K562 (cell line): ENCODE data around the gene EPN2.
"Not testable (repeated sequence)": the region's sequence is repeated elsewhere in the genome, so short reads cannot be mapped to it uniquely, and the experiment has no call there.

Source experiments
- CREBBP ChIP-seq: IDR thresholded peaks from one replicate; pipeline ENCODE4 v1.6.1; 2012; ENCODE audit warnings: low read depth, mild to moderate bottlenecking, control low read depth, inconsistent platforms, low read length
- GTF2E2 ChIP-seq: fragments of 200-800 bp; sonication (Bioruptor generic); IDR thresholded peaks from 2 replicates; pipeline ENCODE4 v1.6.1; 2016; ENCODE audit warnings: missing genetic modification characterization, missing compliant biosample characterization
- POLR2AphosphoS2 ChIP-seq: IDR thresholded peaks from 2 replicates; pipeline ENCODE4 v1.6.1; 2012; ENCODE audit warnings: low read length, improper control_type of control experiment
- SMARCE1 ChIP-seq: fragments of 450-650 bp; IDR thresholded peaks from 2 replicates; pipeline ENCODE4 v1.7.1; 2016; ENCODE audit warnings: mild to moderate bottlenecking
- SP1 ChIP-seq: sonication (generic); formaldehyde crosslinking; IDR thresholded peaks from 2 replicates; pipeline ENCODE4 v1.8.1; 2022; ENCODE audit warnings: mild to moderate bottlenecking, missing genetic modification reagents
- ZNF644 ChIP-seq: fragments of 200-800 bp; sonication (Bioruptor generic); IDR thresholded peaks from 2 replicates; pipeline ENCODE4 v1.6.1; 2016; ENCODE audit warnings: low read depth, missing genetic modification characterization, missing compliant biosample characterization
- TF ChIP-seq, protein P1 (sequence below): fragments of 450-650 bp; IDR thresholded peaks from 2 replicates; pipeline ENCODE4 v1.6.1; 2017; ENCODE audit warnings: mild to moderate bottlenecking, moderate library complexity

DNA sequence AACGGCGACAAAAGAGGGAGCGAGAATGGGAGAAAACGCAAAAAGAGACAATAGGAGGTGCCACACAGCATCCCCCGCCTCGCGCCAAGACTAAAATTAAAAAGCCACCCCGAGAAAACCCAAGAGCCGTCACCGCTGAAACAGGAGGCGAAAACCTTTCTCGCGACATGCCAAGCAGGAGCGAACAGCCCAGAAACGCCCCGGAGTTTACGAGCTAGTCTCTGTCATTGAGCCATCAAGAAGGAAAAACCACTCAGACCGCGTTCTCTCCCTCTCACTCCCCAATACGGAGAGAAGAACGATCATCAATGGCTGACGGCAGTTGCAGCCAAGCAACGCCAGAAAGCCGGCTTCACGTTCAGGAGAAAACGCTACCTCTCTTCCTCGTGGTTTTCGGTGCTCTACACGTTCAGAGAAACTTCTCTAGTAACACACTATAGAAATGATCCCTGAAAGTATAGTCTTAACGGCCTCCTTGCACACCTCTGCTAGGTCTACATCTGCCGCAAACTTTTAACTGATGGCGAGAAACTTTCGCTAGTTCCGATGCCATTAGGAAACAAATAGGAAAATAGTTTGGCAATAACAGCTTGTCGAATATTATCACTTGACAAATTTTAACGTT lies 47.3 kb upstream of the EPN2 start:
- not testable (repeated sequence) for TF ChIP-seq SP1; POLR2AphosphoS2; GTF2E2 (tag); SMARCE1; CREBBP; ZNF644 (tag)
- TF ChIP-seq, protein P1, sequence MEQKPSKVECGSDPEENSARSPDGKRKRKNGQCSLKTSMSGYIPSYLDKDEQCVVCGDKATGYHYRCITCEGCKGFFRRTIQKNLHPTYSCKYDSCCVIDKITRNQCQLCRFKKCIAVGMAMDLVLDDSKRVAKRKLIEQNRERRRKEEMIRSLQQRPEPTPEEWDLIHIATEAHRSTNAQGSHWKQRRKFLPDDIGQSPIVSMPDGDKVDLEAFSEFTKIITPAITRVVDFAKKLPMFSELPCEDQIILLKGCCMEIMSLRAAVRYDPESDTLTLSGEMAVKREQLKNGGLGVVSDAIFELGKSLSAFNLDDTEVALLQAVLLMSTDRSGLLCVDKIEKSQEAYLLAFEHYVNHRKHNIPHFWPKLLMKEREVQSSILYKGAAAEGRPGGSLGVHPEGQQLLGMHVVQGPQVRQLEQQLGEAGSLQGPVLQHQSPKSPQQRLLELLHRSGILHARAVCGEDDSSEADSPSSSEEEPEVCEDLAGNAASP = not testable (repeated sequence)
